GM19455 (cell line): Measurements from ENCODE around the gene LSR.

Source experiments
- ATAC-seq: cut with Tn5 transposase; IDR thresholded peaks from one replicate; pipeline ENCODE4 v1.9.1; 2021; ENCODE audit not compliant: unreplicated experiment

Gene LSR

DNA sequence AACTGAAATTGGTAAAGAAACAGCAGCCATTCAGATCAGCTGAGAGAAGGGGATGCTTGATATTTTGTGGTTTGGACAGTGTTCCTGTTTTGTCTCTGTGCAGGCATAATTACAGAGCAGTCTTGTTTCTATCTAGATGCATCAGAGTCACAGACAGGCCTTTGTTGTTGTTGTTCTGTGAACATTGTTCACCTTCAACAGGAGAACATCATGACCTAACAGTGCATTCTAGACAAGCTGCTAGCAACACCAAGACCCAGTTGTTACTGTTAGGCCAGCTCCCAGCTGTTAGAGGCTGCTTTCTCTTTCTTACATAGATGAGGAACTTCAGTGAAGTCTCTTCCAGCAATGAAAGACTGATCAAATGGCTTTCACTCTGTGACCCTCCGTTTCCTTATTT lies 8.5 kb upstream of the LSR start:
- no peak for ATAC-seq

DNA sequence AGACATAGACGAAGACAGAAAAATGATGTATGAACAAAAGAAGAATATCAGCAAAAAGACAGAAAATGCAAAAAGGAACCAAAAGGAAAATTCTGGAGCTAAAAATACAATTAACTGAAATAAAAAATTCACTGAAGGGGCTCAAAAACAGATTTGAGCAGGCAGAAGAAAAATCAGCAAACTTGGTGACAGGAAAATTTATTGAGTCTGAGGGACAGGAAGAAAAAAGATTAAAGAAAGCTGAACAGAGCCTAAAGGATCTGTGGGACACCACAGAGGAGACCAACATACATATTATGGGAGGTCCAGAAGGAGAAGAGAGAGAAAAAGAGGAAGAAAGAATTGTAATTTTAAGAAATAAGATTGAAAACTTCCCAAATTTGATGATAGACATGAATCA lies 7.4 kb upstream of the LSR start:
- ATAC-seq, result no peak

DNA sequence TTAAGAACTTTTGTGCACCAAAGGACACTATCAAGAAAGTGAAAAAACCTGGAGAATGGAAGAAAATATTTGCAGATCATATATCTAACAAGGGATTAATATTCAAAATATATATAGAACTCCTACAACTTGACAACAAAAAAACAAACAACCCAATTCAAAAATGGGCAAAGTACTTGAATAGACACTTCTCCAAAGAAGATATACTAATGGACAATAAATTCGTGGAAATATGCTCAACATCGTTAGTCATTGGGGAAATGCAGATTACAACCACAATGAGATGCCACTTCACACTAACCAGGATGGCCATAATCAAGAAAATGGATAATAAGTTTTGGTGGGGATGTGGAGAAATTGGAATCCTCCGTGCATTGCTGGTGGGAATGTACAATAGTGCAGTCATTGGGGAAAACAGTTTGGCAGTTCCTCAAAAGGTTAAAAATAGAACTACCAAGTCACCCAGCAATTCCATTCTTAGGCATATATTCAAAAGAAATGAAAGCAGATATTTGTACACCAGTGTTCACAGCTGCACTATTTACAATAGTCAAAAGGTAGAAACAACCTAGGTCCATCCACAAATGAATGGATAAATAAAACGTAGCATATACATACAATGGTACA lies 2.2 kb upstream of the LSR start:
- ATAC-seq, result no peak

DNA sequence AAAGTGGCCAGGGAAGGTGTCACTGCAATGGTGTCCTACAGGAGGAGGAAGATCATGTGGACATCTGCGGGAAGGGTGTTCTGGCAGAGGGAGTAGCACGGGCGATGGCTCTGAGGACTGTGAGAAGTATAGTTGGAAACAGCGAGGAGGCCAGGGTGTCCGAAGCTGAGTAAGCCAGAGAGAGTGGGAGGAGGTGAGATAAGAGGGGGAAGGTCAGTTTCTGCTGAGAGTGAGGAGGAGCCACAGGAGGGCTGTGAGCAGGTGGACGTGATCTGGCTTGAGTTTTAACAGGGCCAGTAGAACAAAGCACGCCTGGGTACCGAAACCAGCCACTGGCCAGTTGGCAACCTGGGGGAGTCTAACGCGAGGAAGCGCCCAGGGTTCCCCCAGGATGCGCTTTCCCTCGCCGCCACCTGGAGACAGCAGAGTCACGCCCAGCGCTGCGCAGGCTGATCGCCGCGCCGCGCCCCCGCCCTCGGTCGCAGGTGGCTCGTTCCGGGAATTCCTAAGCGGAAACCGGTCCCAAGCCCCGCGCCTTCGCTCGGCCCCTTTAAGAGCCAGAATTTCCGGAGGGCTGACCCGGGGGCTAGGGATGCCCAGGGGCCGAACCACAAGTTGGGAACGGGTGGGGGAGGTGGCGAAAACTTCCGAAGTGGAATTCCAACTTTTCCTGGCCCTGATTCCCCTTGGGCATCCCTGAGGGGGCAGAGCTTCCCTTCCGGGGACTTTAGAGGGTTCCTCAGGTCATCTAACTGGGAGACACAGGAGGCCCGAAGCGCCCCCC lies 1.1 kb upstream of the LSR start:
- no peak for ATAC-seq

DNA sequence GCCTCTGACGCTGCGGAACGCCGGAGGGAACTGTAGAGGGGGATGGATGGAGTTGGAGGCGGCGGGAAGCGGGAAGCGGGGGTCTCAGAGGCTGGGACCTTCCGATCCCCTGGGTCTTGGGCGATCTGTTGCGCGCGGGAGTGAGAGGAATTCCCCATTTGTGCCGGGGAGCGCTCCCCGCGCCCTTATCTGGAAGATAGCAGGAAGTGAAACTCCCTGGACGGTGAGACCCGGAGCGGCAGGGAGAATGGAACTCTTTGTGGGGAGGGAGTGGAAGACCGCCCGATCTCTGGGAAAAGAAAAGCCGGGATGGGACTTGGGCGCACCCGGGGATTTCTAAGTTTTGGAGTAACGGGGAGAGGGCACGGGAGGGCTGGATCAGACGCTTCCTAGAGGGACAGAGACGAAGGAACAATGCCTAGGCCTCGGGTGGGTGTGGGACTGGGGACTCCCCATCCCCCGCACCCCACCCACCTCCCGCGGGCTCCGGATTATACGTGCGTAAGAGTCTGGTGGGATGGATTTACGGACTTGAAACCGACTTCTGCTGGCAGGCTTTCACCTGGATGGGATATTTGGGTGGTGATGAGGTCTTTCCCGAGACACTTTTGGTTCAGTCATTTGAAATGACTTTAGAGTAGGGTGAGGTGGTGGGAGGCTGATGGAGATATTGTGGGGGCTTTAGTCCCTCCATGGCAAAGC lies 495 bp downstream of the LSR start:
- no peak for ATAC-seq

DNA sequence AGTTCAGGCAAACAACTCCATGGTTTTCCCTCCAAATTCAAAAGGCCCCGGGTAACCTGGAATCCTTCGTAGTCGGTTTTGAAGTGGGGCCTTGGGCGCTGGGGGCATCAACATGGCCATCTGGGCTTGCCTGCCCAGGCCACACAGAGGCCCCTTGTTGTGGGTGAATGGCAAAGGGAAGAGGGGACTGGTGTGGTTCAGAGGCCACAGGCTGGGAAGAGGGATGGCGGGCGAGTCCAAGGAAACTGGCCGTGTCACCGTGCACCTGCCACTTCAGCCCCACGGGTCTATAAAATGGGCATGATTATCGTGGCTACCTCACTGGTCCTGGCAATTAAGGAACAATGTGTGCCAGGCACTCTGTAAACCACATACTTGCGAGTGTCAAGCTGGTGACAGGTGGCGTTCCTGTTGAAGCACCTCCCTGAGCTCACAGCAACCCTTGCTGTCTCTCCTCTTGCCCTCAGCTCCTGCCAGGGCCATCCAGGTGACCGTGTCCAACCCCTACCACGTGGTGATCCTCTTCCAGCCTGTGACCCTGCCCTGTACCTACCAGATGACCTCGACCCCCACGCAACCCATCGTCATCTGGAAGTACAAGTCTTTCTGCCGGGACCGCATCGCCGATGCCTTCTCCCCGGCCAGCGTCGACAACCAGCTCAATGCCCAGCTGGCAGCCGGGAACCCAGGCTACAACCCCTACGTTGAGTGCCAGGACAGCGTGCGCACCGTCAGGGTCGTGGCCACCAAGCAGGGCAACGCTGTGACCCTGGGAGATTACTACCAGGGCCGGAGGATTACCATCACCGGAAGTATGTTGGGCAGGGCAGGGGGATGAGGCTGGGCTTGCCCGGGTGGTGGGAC lies 1.3 kb downstream of the LSR start:
- ATAC-seq, result no peak

DNA sequence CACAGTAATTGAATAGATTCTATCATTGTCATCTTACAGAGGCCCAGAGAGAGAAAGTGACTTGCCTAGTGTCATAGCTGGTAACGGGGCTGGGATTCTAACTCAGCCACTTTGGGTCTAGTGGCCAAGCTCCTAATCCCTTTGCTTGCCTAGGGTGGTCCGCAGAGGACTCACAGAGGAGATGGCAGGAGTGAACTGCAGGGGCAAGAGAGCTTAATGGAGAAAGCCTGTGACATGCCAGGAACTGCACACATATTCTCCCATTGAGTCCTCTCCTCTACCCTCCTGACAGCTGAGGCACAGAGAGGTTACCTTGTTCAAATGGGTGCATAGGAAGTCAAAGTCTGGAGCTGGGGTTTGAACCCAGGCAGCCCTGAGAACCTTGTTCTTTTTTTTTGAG lies 2.7 kb downstream of the LSR start:
- no peak for ATAC-seq

DNA sequence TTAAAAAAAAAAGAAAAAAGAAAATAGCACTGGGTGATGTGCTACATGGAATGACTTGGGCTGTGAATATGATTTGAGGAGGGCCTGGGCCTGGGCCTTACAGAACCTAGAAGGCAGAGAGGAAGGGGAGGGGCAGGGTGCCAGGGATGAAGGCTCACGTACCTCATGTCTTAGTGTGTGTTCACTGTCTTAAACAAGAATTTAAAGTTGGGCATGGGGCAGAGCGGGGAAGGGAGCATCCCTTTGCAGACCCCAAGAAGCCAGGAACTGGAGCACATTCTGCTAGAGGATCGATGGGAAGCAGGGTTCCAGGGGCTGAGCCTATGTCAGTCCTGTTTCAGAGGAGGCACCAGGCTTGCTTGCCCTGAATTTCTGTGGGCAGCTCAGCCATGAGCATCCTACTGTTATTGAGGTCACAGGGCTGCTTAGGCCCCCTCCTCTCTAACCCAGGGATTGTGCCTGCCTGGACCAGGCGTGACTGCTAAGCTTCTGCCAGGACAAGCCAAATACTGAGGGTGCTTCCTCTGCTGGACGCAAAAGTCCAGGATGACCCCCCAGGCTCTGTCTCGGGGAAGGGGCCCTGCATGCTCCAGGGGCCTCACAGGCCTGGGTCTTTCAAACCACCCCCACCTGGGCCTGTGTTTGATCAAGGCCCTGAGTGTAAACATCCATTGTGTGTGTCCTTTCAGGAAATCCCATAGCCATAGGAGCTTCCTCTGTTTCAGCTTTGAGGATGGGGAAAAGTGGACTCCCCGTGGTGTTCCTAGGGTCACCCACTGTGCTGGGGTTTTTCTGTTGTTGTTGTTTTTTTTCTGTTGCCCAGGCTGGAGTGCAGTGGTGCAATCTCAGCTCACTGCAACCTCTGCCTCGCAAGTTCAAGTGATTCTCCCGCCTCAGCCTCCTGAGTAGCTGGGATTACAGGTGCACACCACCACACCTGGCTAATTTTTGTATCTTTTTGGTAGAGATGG lies 4.8 kb downstream of the LSR start:
- ATAC-seq, result no peak

DNA sequence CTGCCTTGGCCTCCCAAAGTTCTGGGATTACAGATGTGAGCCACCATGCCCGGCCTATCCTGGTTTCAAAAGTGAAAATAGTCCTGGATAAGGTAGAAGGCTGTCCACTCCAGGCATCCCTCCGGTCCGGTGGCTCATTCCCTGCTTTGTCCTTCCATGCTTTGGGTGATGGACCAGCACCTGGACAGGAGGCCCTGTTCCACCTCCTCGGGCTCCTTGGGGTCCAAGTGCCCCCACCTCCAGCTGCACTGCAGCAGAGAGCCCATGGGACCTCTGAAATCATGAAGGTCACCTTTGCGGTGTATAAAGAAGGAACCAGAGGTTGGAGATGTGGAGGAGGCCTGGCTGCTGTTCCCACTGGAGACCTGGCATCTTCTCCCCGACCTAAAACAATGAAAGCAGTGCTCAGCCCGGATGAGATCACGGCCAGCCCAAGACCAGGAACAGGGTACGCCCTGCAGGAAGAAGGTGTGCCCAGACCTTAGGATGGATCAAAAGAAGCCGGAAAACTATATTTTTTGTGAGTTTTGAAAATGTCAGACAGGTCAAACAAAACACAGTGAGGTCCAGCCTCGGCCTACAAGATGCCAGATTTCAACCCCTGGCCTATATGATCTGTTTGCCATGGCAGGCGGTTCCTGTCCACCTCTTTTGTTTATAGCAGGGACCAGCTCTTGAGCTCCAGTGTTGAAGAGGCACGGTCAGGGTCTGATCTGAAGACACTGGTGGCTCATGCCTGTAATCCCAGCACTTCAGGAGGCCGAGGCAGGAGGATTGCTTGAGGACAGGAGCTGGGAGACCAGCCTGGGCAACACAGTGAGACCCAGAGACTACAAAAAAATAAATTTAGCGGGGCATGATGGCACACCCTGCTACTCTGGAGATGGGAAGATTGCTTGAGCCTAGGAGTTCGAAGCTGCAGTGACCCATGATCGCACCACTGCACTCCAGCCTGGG lies 5.8 kb downstream of the LSR start:
- no peak for ATAC-seq

DNA sequence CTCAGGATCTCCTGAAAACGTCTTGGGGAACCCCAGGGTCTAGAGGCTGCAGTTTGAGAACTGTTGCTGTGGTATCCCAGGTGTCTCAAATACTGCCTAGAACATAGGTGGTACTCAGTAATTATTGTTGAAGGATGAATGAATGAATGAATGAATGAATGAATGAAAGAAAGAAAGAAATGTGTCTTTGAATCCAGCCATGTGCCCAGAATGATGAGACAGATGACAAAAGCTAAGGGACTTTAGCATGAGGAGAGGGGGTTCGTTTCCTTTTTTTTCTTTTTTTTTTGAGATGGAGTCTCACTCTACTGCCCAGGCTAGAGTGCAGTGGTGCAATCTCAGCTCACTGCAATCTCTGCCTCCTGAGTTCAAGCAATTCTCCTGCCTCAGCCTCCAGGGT lies 7.8 kb downstream of the LSR start:
- no peak for ATAC-seq

DNA sequence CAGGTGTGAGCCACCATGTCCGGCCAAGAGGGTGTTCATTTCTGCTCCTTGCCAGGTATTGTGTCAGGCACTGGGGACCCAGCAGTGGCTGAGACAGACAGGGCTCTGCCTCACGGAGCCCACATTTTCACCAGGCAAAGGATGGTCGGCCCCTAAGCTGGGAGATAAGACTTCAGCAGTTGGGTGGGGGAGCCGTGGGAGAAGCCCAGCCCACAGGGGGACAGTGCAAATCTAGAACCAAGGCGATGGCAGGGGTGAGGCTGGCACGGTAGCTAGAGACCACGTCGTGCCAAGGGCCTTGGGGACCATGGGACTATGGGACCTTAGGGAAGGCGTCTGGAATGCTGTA lies 8.3 kb downstream of the LSR start:
- ATAC-seq, result no peak

DNA sequence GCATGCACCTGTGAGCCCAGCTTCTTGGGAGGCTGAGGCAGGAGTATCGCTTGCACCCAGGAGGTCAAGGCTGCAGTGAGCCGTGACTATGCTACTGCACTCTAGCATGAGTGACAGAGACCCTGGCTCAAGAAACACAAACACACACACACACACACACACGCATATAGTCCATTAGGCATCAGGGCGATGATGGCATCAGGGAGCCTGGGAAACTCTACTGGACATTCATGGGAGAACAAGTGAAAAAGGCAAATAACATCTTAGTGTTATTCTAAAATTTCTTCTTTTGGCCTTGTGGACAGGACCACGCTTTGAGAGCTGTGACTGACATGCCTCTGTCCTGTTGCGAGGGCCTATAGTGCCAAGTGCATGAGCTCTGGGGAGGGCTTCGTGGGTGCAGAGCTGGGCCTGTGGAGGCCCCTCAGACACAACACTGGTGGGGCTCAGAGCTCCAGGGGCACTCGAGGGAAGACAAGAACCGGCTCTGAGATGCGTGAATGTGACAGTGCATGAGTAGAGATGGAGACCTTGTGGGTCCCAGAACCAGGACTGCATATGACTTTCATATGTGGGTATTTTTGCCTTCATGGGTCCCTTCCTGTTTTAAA lies 12.0 kb downstream of the LSR start:
- no peak for ATAC-seq

DNA sequence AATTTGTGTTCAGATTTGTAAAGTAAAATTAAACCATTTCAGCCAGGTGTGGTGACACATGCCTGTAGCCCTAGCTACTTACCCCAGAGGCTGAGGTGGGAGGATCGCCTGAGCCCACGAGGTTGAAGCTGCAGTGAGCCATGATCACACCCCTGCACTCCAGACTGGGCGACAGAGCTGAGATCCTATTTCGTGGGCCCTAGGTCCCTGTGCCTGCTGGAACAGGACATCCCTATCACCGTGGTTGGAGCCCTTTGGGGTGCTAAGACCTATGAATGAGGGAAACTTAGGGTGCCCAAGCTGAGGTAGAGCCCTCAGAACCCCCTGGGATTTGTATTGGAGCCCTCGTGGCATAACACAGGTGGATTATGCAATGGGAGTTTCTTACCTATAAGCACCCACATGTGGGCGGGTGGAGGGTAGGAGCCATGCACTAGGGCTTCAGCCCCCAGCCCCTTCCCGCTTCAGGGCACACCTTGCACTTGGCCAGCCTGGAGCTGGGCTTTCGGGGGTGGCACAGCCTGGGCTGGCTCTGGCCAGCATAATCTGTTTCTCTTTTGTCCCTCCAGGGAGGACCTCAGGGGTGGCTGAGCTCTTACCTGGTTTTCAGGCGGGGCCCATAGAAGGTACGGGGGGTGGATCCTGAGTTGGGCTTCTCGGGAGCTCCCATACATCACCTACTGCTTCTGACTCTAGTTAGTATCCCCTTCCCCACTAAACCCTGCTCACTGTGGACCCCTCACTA lies 12.7 kb downstream of the LSR start:
- no peak for ATAC-seq

DNA sequence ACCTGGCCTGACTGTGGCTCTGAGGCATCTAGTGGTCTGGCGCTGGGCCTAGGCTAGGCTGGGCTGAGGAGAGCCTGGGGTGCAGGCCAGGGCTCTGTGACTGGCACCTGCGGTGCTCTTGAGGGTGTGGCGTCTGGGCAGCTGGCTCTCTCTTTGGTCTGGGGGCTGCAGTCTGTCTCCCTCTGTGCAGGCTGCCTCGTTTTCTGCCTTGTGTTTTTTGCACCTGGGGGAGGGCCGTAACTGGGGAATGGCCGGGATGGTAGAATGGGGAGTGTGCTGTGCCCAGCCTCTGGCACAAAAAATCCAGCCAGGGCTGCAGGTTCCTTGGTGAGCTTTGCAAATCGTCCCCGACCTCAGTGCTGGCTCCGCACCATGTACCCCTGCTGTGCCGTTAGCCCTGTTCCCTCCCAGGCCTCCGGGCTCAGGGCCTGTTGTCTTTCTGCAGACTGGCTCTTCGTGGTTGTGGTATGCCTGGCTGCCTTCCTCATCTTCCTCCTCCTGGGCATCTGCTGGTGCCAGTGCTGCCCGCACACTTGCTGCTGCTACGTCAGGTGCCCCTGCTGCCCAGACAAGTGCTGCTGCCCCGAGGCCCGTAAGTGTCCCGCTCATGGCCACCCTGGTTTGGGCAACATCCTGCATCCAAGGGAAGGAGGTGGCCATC lies 13.4 kb downstream of the LSR start:
- ATAC-seq, result no peak

DNA sequence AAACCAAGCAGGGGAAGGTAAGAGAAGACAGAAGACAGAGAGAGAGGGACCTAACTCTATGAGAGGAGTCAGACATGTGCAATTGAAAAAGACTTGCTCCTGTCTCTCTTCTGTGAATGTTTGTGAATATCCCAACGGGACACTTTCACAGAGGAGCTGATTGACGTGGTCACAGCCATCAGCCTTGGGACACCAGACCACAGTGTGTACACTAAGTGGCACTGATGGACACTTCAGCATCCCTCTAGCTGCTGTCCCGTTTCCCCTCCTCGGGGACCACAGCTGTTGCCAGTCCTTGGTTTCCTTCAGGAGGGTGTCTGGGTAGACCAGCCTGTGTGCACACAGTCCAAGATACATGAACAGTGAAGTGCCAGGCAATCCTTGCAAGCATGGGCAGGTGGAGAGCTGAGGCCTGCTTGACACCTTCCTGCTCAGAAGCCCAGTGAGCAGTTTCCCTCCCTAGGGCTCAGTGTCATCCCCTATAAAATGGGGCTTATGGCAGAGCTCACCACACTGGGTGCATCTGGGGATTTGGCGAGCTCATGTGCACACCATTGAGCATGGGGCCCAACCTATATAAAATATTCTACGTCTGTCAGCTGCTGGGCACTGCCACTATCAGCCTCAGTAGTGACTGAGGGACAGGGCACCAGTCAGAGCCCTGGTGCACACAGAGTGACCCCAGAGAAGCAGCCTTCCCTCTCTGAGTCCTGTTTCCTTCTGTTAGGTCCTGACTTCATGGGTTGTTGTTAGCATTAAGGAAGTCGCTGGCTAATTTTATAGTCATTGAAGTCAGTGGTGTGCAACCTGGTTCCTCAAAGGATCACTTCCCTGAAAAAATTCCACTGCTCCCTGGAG lies 15.7 kb downstream of the LSR start:
- ATAC-seq, result no peak

DNA sequence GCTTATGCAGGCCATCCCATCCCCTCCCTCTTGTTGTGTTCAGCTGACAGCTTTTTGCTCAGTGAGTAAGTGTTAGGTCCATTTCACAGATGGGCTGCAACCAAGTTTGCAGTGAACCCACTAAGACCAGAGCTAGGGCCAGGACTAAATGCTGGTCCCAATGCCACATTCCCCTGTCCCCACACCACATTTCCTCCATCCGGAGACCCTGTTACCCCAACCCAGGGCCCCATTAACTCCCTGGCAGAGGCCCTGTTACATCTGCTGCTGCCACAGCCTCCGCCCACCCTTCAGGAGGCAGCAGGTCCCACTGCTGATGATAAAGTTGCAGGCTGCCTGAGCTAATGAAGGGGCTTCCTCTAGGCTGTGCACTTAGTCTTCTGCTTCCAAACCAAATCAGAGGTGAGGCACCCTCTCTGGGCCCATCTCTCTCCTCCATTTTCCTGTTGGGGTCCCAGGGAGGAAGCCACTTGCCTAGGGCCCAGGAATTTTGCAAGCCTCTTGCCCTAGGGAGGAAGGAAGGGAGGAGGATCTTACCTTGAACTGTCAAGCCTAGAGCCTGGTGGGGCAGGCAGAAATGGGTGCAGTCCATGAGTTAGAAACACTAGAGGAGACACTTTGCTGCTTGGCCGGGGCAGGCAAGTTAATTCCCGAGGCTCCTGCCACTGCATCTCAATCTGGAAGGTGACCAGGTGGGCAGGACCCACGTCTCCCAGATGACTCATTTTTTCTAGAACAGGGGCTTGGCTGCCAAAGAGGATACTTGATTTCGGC lies 16.5 kb downstream of the LSR start:
- no peak for ATAC-seq
